WTC11 (cell line): ENCODE measurements around the gene TMEM95.

Experiments
- CREB1 ChIP-seq: sonication (generic); formaldehyde crosslinking; IDR thresholded peaks from 2 replicates; pipeline ENCODE4 v1.8.0; 2023; ENCODE audit warnings: mild to moderate bottlenecking, missing genetic modification reagents
- ELF4 ChIP-seq: sonication (generic); formaldehyde crosslinking; IDR thresholded peaks from 2 replicates; pipeline ENCODE4 v1.8.1; 2022; ENCODE audit warnings: low read depth, mild to moderate bottlenecking, moderate library complexity, missing genetic modification reagents
- SP1 ChIP-seq: sonication (generic); formaldehyde crosslinking; conservative IDR thresholded peaks from 2 replicates; pipeline ENCODE4 v1.8.1; 2022; ENCODE audit warnings: missing genetic modification reagents
- ZNF263 ChIP-seq: sonication (generic); formaldehyde crosslinking; IDR thresholded peaks from 2 replicates; pipeline ENCODE4 v1.8.1; 2022; ENCODE audit warnings: low read depth, mild to moderate bottlenecking, moderate library complexity, missing genetic modification reagents
- TF ChIP-seq, protein P1 (sequence below): fragments of 200-600 bp; IDR thresholded peaks from 2 replicates; pipeline ENCODE4 v1.8.0; 2022; ENCODE audit warnings: antibody characterized with exemption
- TF ChIP-seq, protein P2 (sequence below): sonication (generic); formaldehyde crosslinking; conservative IDR thresholded peaks from 2 replicates; pipeline ENCODE4 v1.8.1; 2022; ENCODE audit warnings: mild to moderate bottlenecking, missing genetic modification reagents
- TF ChIP-seq, protein P3 (sequence below): sonication (generic); formaldehyde crosslinking; IDR thresholded peaks from 2 replicates; pipeline ENCODE4 v1.8.0; 2022; ENCODE audit warnings: mild to moderate bottlenecking, missing genetic modification reagents

DNA sequence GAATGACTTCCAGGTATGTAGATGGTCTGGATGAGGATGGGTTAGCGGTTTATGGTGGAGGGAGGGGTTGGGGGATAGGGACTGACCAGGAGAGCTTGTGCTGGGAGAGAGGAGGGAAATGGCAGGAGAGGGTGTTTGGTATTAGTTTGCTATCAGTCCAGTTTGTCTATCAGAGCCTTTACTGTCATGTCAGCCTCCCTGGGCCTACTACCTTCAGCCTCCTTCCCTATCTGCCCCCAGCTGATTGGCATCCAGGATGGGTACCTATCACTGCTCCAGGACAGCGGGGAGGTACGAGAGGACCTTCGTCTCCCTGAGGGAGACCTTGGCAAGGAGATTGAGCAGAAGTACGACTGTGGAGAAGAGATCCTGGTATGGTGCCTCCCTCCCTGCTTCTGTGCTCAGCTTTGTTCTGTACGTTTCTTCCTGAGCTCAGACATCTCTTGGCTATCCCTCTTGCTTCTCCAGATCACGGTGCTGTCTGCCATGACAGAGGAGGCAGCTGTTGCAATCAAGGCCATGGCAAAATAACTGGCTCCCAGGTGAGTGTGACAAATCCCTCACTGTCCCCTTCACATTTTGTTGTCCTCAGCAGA, 43.7 kb upstream of the TMEM95 start:
- TF ChIP-seq, protein P1, sequence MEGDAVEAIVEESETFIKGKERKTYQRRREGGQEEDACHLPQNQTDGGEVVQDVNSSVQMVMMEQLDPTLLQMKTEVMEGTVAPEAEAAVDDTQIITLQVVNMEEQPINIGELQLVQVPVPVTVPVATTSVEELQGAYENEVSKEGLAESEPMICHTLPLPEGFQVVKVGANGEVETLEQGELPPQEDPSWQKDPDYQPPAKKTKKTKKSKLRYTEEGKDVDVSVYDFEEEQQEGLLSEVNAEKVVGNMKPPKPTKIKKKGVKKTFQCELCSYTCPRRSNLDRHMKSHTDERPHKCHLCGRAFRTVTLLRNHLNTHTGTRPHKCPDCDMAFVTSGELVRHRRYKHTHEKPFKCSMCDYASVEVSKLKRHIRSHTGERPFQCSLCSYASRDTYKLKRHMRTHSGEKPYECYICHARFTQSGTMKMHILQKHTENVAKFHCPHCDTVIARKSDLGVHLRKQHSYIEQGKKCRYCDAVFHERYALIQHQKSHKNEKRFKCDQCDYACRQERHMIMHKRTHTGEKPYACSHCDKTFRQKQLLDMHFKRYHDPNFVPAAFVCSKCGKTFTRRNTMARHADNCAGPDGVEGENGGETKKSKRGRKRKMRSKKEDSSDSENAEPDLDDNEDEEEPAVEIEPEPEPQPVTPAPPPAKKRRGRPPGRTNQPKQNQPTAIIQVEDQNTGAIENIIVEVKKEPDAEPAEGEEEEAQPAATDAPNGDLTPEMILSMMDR: no peak
- no peak for TF ChIP-seq SP1 (CRISPR knock-in tag)
- TF ChIP-seq CREB1 (CRISPR knock-in tag): no peak
- TF ChIP-seq ELF4 (CRISPR knock-in tag): no peak
- TF ChIP-seq ZNF263 (CRISPR knock-in tag): no peak
- TF ChIP-seq, protein P2, sequence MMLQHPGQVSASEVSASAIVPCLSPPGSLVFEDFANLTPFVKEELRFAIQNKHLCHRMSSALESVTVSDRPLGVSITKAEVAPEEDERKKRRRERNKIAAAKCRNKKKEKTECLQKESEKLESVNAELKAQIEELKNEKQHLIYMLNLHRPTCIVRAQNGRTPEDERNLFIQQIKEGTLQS (CRISPR knock-in tag): no peak
- TF ChIP-seq, protein P3, sequence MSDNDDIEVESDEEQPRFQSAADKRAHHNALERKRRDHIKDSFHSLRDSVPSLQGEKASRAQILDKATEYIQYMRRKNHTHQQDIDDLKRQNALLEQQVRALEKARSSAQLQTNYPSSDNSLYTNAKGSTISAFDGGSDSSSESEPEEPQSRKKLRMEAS (CRISPR knock-in tag): no peak
